Smooth muscle cell (in vitro differentiated cells): ENCODE results near the gene BSN. TPM values are rescaled to one million over a fixed set of nuclear protein-coding genes. Genes with fewer than 3 reads are reported as not detected.

Source experiments
- DNase-seq: peaks from one replicate; lab custom pipeline; 2025; ENCODE audit not compliant: unreplicated experiment; lab: John Stamatoyannopoulos, UW
- H2AFZ ChIP-seq: fragments of 200-600 bp; sonication (generic); 2 replicates; pipeline ENCODE4 v1.6.0; 2016; ENCODE audit warnings: antibody characterized with exemption, low read depth, mild to moderate bottlenecking
- H3F3A ChIP-seq: fragments of 200-600 bp; sonication (generic); 2 replicates; pipeline ENCODE4 v1.6.0; 2017; ENCODE audit warnings: antibody characterized with exemption, low read depth
- H3K27ac ChIP-seq: fragments of 200-600 bp; sonication (generic); 2 replicates; pipeline ENCODE4 v1.5.1; 2016; ENCODE audit warnings: low read depth, mild to moderate bottlenecking
- H3K27me3 ChIP-seq: fragments of 200-600 bp; sonication (generic); 2 replicates; pipeline ENCODE4 v1.6.1; 2016; ENCODE audit warnings: low read depth, mild to moderate bottlenecking
- H3K36me3 ChIP-seq: fragments of 200-600 bp; sonication (generic); 2 replicates; pipeline ENCODE4 v1.5.1; 2016; ENCODE audit warnings: low read depth
- H3K4me1 ChIP-seq: fragments of 200-600 bp; sonication (generic); 2 replicates; pipeline ENCODE4 v1.5.1; 2016; ENCODE audit warnings: low read depth
- H3K4me2 ChIP-seq: fragments of 200-600 bp; sonication (generic); 2 replicates; pipeline ENCODE4 v1.6.0; 2016; ENCODE audit warnings: mild to moderate bottlenecking
- H3K4me3 ChIP-seq: fragments of 200-600 bp; sonication (generic); 2 replicates; pipeline ENCODE4 v1.5.1; 2016; ENCODE audit warnings: mild to moderate bottlenecking
- H3K79me2 ChIP-seq: fragments of 200-600 bp; sonication (generic); 2 replicates; pipeline ENCODE4 v1.6.0; 2016; ENCODE audit warnings: low read depth, mild to moderate bottlenecking
- H3K9ac ChIP-seq: fragments of 200-600 bp; sonication (generic); 2 replicates; pipeline ENCODE4 v1.6.0; 2016; ENCODE audit warnings: low read depth
- H3K9me3 ChIP-seq: fragments of 200-600 bp; sonication (generic); replicated peaks from 2 replicates; pipeline ENCODE4 v1.5.1; 2016; ENCODE audit warnings: low read depth
- H4K20me1 ChIP-seq: fragments of 200-600 bp; sonication (generic); 2 replicates; pipeline ENCODE4 v1.6.0; 2016; ENCODE audit warnings: low read depth
- WGBS: methylation state at CpG from one replicate; pipeline ENCODE4 v1.1.7; 2016; ENCODE audit warnings: low lambda C conversion rate; 5-methylcytosine and 5-hydroxymethylcytosine counted together
- polyA plus RNA-seq: library from polyadenylated mRNA; unstranded; fragments of >200 nt; fragmentation: Nextera tagmentation; extraction: Ambion mirVana; gene quantifications from 2 replicates; pipeline ENCODE4 v1.2.1, GENCODE V29; 2016
- total RNA-seq: library from RNA; depleted of rRNA; stranded (reverse); fragments of >200 nt; gene quantifications from 2 replicates; pipeline ENCODE4 v1.2.3, GENCODE V29; 2014
- TF ChIP-seq, protein P1 (sequence below): fragments of 200-600 bp; sonication (generic); IDR thresholded peaks from 2 replicates; pipeline ENCODE4 v1.5.1; 2017; ENCODE audit warnings: borderline replicate concordance, mild to moderate bottlenecking, antibody characterized with exemption; ENCODE audit not compliant: insufficient read depth, poor library complexity, severe bottlenecking

Gene BSN
- total and polyA plus RNA-seq, 2 experiments from 2014 or later, result under 0.01 to 0.07 TPM

GRCh38 chr3:49534581-49535441 is 19.5 kb upstream of the BSN start:
- Histone ChIP-seq H4K20me1 (peaks cover 3% of the 10 kb centered on the region), H3K9me3 (no peaks in the 10 kb centered on the region), H3K36me3 (no peaks in the 10 kb centered on the region), H3K4me1 (peaks cover 6% of the 10 kb centered on the region), H3K79me2 (no peaks in the 10 kb centered on the region), H3F3A (no peaks in the 10 kb centered on the region), H2AFZ (no peak overlapping the region), H3K9ac (no peak overlapping the region), H3K27me3 (no peaks in the 10 kb centered on the region), H3K4me3 (no peak overlapping the region), H3K27ac (no peak overlapping the region), H3K4me2 (no peak overlapping the region)
- WGBS, result 80% methylated on average over 14 of the region's 14 CpGs
- TF ChIP-seq, protein P1, sequence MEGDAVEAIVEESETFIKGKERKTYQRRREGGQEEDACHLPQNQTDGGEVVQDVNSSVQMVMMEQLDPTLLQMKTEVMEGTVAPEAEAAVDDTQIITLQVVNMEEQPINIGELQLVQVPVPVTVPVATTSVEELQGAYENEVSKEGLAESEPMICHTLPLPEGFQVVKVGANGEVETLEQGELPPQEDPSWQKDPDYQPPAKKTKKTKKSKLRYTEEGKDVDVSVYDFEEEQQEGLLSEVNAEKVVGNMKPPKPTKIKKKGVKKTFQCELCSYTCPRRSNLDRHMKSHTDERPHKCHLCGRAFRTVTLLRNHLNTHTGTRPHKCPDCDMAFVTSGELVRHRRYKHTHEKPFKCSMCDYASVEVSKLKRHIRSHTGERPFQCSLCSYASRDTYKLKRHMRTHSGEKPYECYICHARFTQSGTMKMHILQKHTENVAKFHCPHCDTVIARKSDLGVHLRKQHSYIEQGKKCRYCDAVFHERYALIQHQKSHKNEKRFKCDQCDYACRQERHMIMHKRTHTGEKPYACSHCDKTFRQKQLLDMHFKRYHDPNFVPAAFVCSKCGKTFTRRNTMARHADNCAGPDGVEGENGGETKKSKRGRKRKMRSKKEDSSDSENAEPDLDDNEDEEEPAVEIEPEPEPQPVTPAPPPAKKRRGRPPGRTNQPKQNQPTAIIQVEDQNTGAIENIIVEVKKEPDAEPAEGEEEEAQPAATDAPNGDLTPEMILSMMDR, result no peak
- no peak for DNase-seq

DNA sequence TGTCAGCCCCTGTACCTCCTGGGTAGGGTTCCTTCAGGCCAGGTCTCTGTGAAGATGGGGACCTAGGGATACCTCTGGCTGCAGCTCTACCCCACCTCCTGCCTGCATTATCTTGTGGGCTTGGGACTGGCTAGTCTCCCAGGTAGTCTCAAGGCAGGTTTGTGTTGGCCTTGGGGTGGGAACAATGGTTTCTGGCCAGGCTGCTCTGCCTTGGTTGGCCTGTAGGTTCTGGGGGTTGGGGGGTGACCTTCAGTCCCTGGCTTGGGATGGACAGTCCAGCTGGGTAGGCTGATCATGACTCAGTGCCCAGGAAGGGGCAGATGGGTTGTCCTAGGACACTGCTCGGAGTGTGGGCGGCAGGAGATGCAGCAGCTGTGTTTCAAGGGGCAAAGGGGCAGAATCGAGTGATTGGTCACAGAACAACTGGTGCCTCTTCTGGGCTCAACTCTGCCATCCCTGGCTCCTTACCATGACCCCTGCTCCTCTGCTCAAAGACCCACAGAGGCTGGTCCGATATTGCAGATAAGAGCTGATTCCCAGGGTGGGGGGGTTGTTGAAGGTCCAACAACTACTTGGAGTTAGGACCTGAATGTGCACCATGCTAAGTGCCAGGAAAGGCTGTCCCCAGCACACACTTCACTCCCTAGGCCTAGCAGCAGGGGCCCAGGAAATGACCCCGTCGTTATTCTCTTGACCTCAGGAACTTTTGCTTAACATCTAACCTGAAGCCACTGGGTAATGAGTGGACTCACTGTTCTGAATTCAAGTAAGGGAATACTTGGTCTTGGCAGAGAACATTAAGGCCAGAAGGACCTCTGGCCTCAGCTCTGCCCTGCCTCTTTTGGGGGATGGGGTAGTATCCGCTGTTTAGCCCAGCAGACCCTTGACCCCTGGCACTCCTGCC is 18.1 kb upstream of the BSN start:
- Histone ChIP-seq H3K36me3 (no peaks in the 10 kb centered on the region), H2AFZ (no peak overlapping the region), H3K4me3 (no peak overlapping the region), H3K27me3 (no peaks in the 10 kb centered on the region), H4K20me1 (no peaks in the 10 kb centered on the region), H3K79me2 (no peaks in the 10 kb centered on the region), H3F3A (no peaks in the 10 kb centered on the region), H3K4me2 (no peak overlapping the region), H3K4me1 (peaks cover 6% of the 10 kb centered on the region), H3K9me3 (no peaks in the 10 kb centered on the region), H3K27ac (no peak overlapping the region), H3K9ac (no peak overlapping the region)
- TF ChIP-seq, protein P1, result no peak
- DNase-seq, result no peak
- 83% methylated on average over 7 of the region's 7 CpGs for WGBS

GRCh38 chr3:49536875-49537533 is 17.3 kb upstream of the BSN start:
- Histone ChIP-seq H2AFZ (no peak overlapping the region), H3K9ac (no peak overlapping the region), H3K4me2 (no peak overlapping the region), H3K27ac (no peak overlapping the region), H3K36me3 (no peaks in the 10 kb centered on the region), H3K27me3 (no peaks in the 10 kb centered on the region), H3K79me2 (no peaks in the 10 kb centered on the region), H4K20me1 (no peaks in the 10 kb centered on the region), H3K9me3 (no peaks in the 10 kb centered on the region), H3K4me3 (no peak overlapping the region), H3F3A (no peaks in the 10 kb centered on the region), H3K4me1 (peaks cover 6% of the 10 kb centered on the region)
- no peak for DNase-seq
- TF ChIP-seq, protein P1, result no peak
- WGBS, result 92% methylated on average over 16 of the region's 16 CpGs
